ENCODE results near the gene PEMT.

GRCh38 chr17:17552351-17553216 lies 38.9 kb downstream of the PEMT start:
- TF ChIP-seq CTCF (IDR thresholded peaks at IDR 0.05) (no peak), POLR2A (IDR thresholded peaks at IDR 0.05) (no peak)
